ENCODE data around the gene NRN1L. TPM values are rescaled to one million over a fixed set of nuclear protein-coding genes. Genes with fewer than 3 reads are reported as not detected.

Gene NRN1L
- total RNA-seq, 1 donor from 2014 or later = 1.4 TPM

- H3K27ac Mint-ChIP-seq = no peak overlapping the region
- intact Hi-C loops (cut with micrococcal nuclease) = no loop called here
- CTCF ChIA-PET = no interaction called here
These were observed 4.1 kb upstream of the NRN1L start for GRCh38 chr16:67880584-67880983.

GRCh38 chr16:67881621-67882161, 3.0 kb upstream of the NRN1L start:
- CTCF ChIA-PET = interaction anchor here (1.2 to 5.8 kb wide), 2 partner anchors 16 to 159 kb away, joined by 3 to 79 read pairs; no protein-coding TSS in a partner anchor
- no peak overlapping the region for H3K4me3 Mint-ChIP-seq
- DNase-seq = no peak
- TF ChIP-seq CTCF (IDR thresholded peaks at IDR 0.05) = no peak
- H3K27ac Mint-ChIP-seq = no peak overlapping the region
- H3K9me3 Mint-ChIP-seq = no peaks in the 10 kb centered on the region
- intact Hi-C loops (cut with micrococcal nuclease) = no loop called here
- POLR2A ChIA-PET = interaction anchor here (0.5 kb wide), 1 partner anchor 16 kb away, joined by 3 read pairs; no protein-coding TSS in a partner anchor
- ATAC-seq (ENCODE audit: low read depth) = no peak
- H3K27me3 Mint-ChIP-seq = no peaks in the 10 kb centered on the region
- H3K4me1 Mint-ChIP-seq = no peaks in the 10 kb centered on the region
- H3K36me3 Mint-ChIP-seq (ENCODE audit: low read depth) = peaks cover 85% of the 10 kb centered on the region

More at GRCh38 chr16:67880584-67880983, 4.1 kb upstream of the NRN1L start:
- DNase-seq (no peak), ATAC-seq (ENCODE audit: low read depth) (no peak)
- POLR2A ChIA-PET = no interaction called here
- no peak for TF ChIP-seq CTCF (IDR thresholded peaks at IDR 0.05)
- Mint-ChIP-seq H3K27me3 (no peaks in the 10 kb centered on the region), H3K4me3 (no peak overlapping the region), H3K9me3 (no peaks in the 10 kb centered on the region), H3K4me1 (peaks cover 5% of the 10 kb centered on the region), H3K36me3 (ENCODE audit: low read depth) (peaks cover 88% of the 10 kb centered on the region)

- H3K4me1 Mint-ChIP-seq = no peaks in the 10 kb centered on the region
- peaks cover 79% of the 10 kb centered on the region for H3K36me3 Mint-ChIP-seq (ENCODE audit: low read depth)
- no peaks in the 10 kb centered on the region for H3K9me3 Mint-ChIP-seq
- intact Hi-C loops (cut with micrococcal nuclease) = loop anchor here (1.0 kb wide), 5 partner anchors 46 to 347 kb away; no protein-coding TSS in a partner anchor
- no peaks in the 10 kb centered on the region for H3K27me3 Mint-ChIP-seq
- POLR2A ChIA-PET = interaction anchor here (0.6 kb wide), 1 partner anchor 44 kb away, joined by 4 read pairs; no protein-coding TSS in a partner anchor
- TF ChIP-seq CTCF (IDR thresholded peaks at IDR 0.05) = no peak
- DNase-seq (no peak), ATAC-seq (ENCODE audit: low read depth) (no peak)
- no peak overlapping the region for H3K4me3 Mint-ChIP-seq
- CTCF ChIA-PET = interaction anchor here (0.7 to 5.8 kb wide), 13 partner anchors 8 to 346 kb away, joined by 3 to 79 read pairs (median 4); no protein-coding TSS in a partner anchor
- H3K27ac Mint-ChIP-seq = no peak overlapping the region
These were observed 2.1 kb upstream of the NRN1L start for GRCh38 chr16:67882374-67883145.

- no peaks in the 10 kb centered on the region for H3K4me1 Mint-ChIP-seq
- no peak overlapping the region for H3K27ac Mint-ChIP-seq
- ChIA-PET POLR2A (interaction anchor here (1.0 to 1.2 kb wide), 5 partner anchors 14 to 211 kb away, joined by 3 to 14 read pairs (median 3); no protein-coding TSS in a partner anchor), CTCF (interaction anchor here (0.6 to 5.8 kb wide), 41 partner anchors 9 to 392 kb away, joined by 3 to 79 read pairs (median 4); no protein-coding TSS in a partner anchor)
- H3K4me3 Mint-ChIP-seq = no peak overlapping the region
- H3K36me3 Mint-ChIP-seq (ENCODE audit: low read depth) = peaks cover 72% of the 10 kb centered on the region
- intact Hi-C loops (cut with micrococcal nuclease) = loop anchor here (1.0 kb wide), 5 partner anchors 45 to 346 kb away; no protein-coding TSS in a partner anchor
- no peaks in the 10 kb centered on the region for H3K9me3 Mint-ChIP-seq
- H3K27me3 Mint-ChIP-seq = no peaks in the 10 kb centered on the region
- ATAC-seq (ENCODE audit: low read depth) (no peak), DNase-seq (no peak)
- no peak for TF ChIP-seq CTCF (IDR thresholded peaks at IDR 0.05)
These were observed 1.4 kb upstream of the NRN1L start for GRCh38 chr16:67883146-67883871.
